Endothelial cell of umbilical vein (primary cell): Measurements from ENCODE around the gene CTDSPL. TPM values are rescaled to one million over a fixed set of nuclear protein-coding genes. Genes with fewer than 3 reads are reported as not detected.

Experiments
- BruUV-seq: library from RNA; stranded (reverse); fragments of 400-500 nt; replicated peaks from 2 replicates; lab custom pipeline; 2021; lab: Mats Ljungman, UMichigan
- CTCF ChIA-PET: fragments of 300-600, 350-600 bp; sonication (Branson Sonifier 250); formaldehyde crosslinking; loops from one replicate; lab custom pipeline; 2021; ENCODE audit warnings: antibody characterized with exemption, inconsistent platforms; lab: Charles Lee
- POLR2A ChIA-PET: fragments of 300-600, 350-600 bp; sonication (Branson Sonifier 250); formaldehyde crosslinking; loops from one replicate; lab custom pipeline; 2021; ENCODE audit warnings: antibody characterized with exemption, inconsistent platforms; lab: Charles Lee
- DNase-seq: peaks from one replicate; pipeline ENCODE4 v3.0.0-alpha.2; 2011; ENCODE audit warnings: low read depth, low spot score
- FAIRE-seq: peaks from 2 replicates; lab custom pipeline; 2011; peaks lifted over from hg19 to GRCh38; lab: Jason Lieb, UNC
- H2AFZ ChIP-seq: 2 replicates; pipeline ENCODE4 v1.6.0; 2012; ENCODE audit warnings: low read depth, low read length, control low read depth, inconsistent platforms
- H3K27ac ChIP-seq: 2 replicates; pipeline ENCODE4 v1.5.1; 2011; ENCODE audit warnings: low read depth, mild to moderate bottlenecking, control low read depth, low read length, moderate library complexity; ENCODE audit not compliant: insufficient read depth
- H3K27me3 ChIP-seq, 2 experiments: 2 replicates each; pipeline versions ENCODE4 v1.6.0 to v1.6.1; 2011; ENCODE audit warnings: low read length in 2 of 2, mixed read lengths in 1 of 2; ENCODE audit not compliant: control insufficient read depth in 2 of 2, insufficient read depth in 2 of 2
- H3K36me3 ChIP-seq, 2 experiments: 2 replicates in 1 of 2; 3 replicates in 1 of 2; pipeline ENCODE4 v1.5.1; 2011; ENCODE audit warnings: low read length in 2 of 2, mild to moderate bottlenecking in 1 of 2, moderate library complexity in 1 of 2; ENCODE audit not compliant: control insufficient read depth in 2 of 2, insufficient read depth in 2 of 2; ENCODE audit errors: extremely low read depth in 1 of 2
- H3K4me1 ChIP-seq: 3 replicates; pipeline ENCODE4 v1.5.1; 2011; ENCODE audit warnings: mild to moderate bottlenecking, low read length; ENCODE audit not compliant: control insufficient read depth, insufficient read depth; ENCODE audit errors: extremely low read depth
- H3K4me2 ChIP-seq: 2 replicates; pipeline ENCODE4 v1.6.1; 2011; ENCODE audit warnings: low read length, control low read depth, mixed read lengths; ENCODE audit not compliant: insufficient read depth
- H3K4me3 ChIP-seq, 3 experiments: fragments of 200-600 bp in 1 of 3; sonication (generic), shearing (Covaris generic) in 1 of 3; replicated peaks in 1 of 3; 2 replicates each; pipeline ENCODE4 v1.5.1; 2011 to 2016; ENCODE audit warnings: control low read depth in 3 of 3, low read length in 3 of 3, mild to moderate bottlenecking in 2 of 3, inconsistent platforms in 1 of 3, low read depth in 1 of 3, moderate library complexity in 1 of 3; ENCODE audit not compliant: insufficient read depth in 1 of 3
- H3K79me2 ChIP-seq: 2 replicates; pipeline ENCODE4 v1.6.0; 2012; ENCODE audit warnings: low read length, inconsistent platforms; ENCODE audit not compliant: control insufficient read depth, insufficient read depth
- H3K9ac ChIP-seq: replicated peaks from 2 replicates; pipeline ENCODE3; 2011; ENCODE audit warnings: low read length, control low read depth; ENCODE audit not compliant: insufficient read depth; ENCODE audit errors: extremely low read depth
- H3K9me1 ChIP-seq: replicated peaks from 3 replicates; pipeline ENCODE4 v1.6.0; 2011; ENCODE audit warnings: mild to moderate bottlenecking, low read length; ENCODE audit not compliant: control insufficient read depth, insufficient read depth; ENCODE audit errors: extremely low read depth
- H3K9me3 ChIP-seq: replicated peaks from 2 replicates; pipeline ENCODE4 v1.5.1; 2012; ENCODE audit warnings: low read length, inconsistent platforms; ENCODE audit not compliant: control insufficient read depth, insufficient read depth
- H4K20me1 ChIP-seq: replicated peaks from 2 replicates; pipeline ENCODE3; 2011; ENCODE audit warnings: mild to moderate bottlenecking, low read length; ENCODE audit not compliant: control insufficient read depth, insufficient read depth; ENCODE audit errors: extremely low read depth
- EZH2 ChIP-seq: IDR thresholded peaks from 2 replicates; pipeline ENCODE4 v1.6.1; 2012; ENCODE audit warnings: borderline replicate concordance, low read depth, mild to moderate bottlenecking, moderate library complexity, low read length, inconsistent platforms; ENCODE audit not compliant: severe bottlenecking
- FOS ChIP-seq: IDR thresholded peaks from 2 replicates; pipeline ENCODE4 v1.6.1; 2011; ENCODE audit warnings: mild to moderate bottlenecking, low read length, moderate library complexity, borderline replicate concordance; ENCODE audit not compliant: insufficient read depth
- GATA2 ChIP-seq: IDR thresholded peaks from 2 replicates; pipeline ENCODE4 v1.7.0; 2011; ENCODE audit warnings: low read depth, mild to moderate bottlenecking, moderate library complexity, mixed read lengths, low read length; ENCODE audit not compliant: insufficient read length, insufficient read depth
- JUN ChIP-seq: IDR thresholded peaks from 2 replicates; pipeline ENCODE4 v1.6.1; 2011; ENCODE audit warnings: borderline replicate concordance, low read depth; ENCODE audit not compliant: insufficient read length, insufficient read depth
- MYC ChIP-seq: IDR thresholded peaks from one replicate; pipeline ENCODE4 v1.6.1; 2011; ENCODE audit warnings: mild to moderate bottlenecking, low read depth, low read length
- POLR2A ChIP-seq: IDR thresholded peaks from 2 replicates; pipeline ENCODE4 v1.6.1; 2012; ENCODE audit warnings: low read depth, mild to moderate bottlenecking, control low read depth, low read length
- POLR2AphosphoS5 ChIP-seq: IDR thresholded peaks from 2 replicates; pipeline ENCODE4 v1.6.1; 2012; ENCODE audit warnings: low read depth, mild to moderate bottlenecking, control low read depth, low read length, moderate library complexity; ENCODE audit not compliant: insufficient read depth
- dilution Hi-C: fragments of 300-500 bp; cut with MboI; formaldehyde crosslinking; loops from one replicate; pipeline ENCODE4 v1.15.0; 2019; ENCODE audit warnings: low sequenced_read_pairs; ENCODE audit not compliant: extremely low pct_ligation_motif_present
- intact Hi-C: fragments of 100-400 bp; cut with micrococcal nuclease; formaldehyde crosslinking; loops from one replicate; pipeline ENCODE4 v1.10.0; 2022
- polyA plus RNA-seq, 4 experiments: library from polyadenylated mRNA; depleted of rRNA in 3 of 4; stranded (reverse) in 3 of 4; unstranded in 1 of 4; fragments of >200 nt; gene quantifications; 2 replicates each; pipeline versions ENCODE4 v1.2.1 to v1.2.3, GENCODE V29; 2011 to 2012; ENCODE audit warnings: missing spikeins in 1 of 4
- total RNA-seq: library from RNA; stranded (reverse); gene quantifications from 2 replicates; pipeline ENCODE4 v1.2.3, GENCODE V29; 2021
- TF ChIP-seq, protein P1 (sequence below): IDR thresholded peaks from 2 replicates; pipeline ENCODE4 v1.6.1; 2011; ENCODE audit not compliant: insufficient read depth, insufficient read length
- TF ChIP-seq, protein P2 (sequence below), 2 donors: IDR thresholded peaks; 1 replicate in 1 of 2; 2 replicates in 1 of 2; pipeline ENCODE4 v1.5.1; 2011; ENCODE audit warnings: low read length in 2 of 2, mild to moderate bottlenecking in 2 of 2, moderate library complexity in 2 of 2, control low read depth in 1 of 2, inconsistent platforms in 1 of 2, low read depth in 1 of 2; ENCODE audit not compliant: insufficient read depth in 1 of 2; ENCODE audit errors: extremely low read depth in 1 of 2

Gene CTDSPL
- total and polyA plus RNA-seq, 2 donors (not counting 3 experiments of a cell fraction or from before 2014, with no cell fraction given): 30.1 to 43.2 TPM

DNA sequence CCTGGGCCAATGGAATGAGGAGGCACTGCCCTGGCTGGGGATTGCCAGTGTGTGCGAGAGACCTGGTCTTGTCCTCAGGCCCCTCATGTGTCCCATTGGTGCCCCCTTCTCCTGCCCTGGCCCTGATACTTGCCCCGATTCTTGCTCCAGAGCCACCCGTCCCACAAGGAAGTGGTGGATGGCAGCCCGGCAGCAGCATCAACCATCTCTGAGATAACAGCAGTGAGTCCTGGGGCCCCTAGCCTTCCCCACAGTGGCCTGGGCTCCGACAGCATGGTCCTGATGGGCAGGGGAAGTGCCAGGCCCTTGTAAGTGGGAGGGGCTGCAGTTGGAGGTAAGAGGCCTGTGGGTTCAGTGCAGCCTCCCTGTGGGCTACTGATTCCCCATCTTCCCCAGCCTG, 144.4 kb downstream of the CTDSPL start:
- no peak for TF ChIP-seq JUN
- no peak for TF ChIP-seq POLR2A
- no TSS peak for BruUV-seq
- peaks cover 0 to 14% of the 10 kb centered on the region in 2 experiments for H3K36me3 ChIP-seq
- no peaks in the 10 kb centered on the region for H3K9me1 ChIP-seq
- dilution Hi-C loops (no loop called here), intact Hi-C loops (no loop called here)
- CTCF ChIA-PET: interaction anchor here (2.1 kb wide), 1 partner anchor 32 kb away, joined by 7 read pairs; no protein-coding TSS in a partner anchor
- DNase-seq: no peak
- H3K9me3 ChIP-seq: no peaks in the 10 kb centered on the region
- H3K4me2 ChIP-seq: no peak overlapping the region
- H2AFZ ChIP-seq: no peak overlapping the region
- no peak overlapping the region for H3K9ac ChIP-seq
- H4K20me1 ChIP-seq: no peaks in the 10 kb centered on the region
- FAIRE-seq: no peak
- H3K27me3 ChIP-seq: no peaks in the 10 kb centered on the region
- no peak overlapping the region for H3K4me3 ChIP-seq
- H3K4me1 ChIP-seq: no peaks in the 10 kb centered on the region
- POLR2A ChIA-PET: no interaction called here
- no peak overlapping the region for H3K27ac ChIP-seq
- H3K79me2 ChIP-seq: no peaks in the 10 kb centered on the region

DNA sequence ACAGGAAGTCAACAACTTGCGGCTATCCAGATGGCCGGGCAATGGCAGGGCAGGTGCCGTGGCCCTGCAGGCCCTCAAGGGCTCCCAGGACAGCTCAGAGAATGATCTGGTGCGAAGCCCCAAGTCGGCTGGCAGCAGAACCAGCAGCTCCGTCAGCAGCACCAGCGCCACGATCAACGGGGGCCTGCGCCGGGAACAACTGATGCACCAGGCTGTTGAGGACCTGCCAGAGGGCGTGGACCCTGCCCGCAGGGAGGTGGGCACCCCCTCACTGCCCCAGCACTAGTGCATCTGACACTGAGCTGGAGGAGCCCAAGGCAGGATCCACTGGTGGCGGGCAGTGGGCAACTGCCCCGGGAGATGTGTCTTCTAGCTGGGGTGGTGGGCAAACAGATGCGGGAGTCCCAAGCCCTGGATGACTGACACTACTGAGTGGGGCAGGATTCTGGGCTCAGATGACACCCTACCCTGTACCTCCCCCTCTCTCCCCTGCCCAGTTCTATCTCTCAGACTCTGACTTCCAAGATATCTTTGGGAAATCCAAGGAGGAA, 144.8 kb downstream of the CTDSPL start:
- DNase-seq (no peak), FAIRE-seq (no peak)
- POLR2A ChIA-PET: no interaction called here
- intact Hi-C loops (no loop called here), dilution Hi-C loops (no loop called here)
- H3K9me1 ChIP-seq: no peaks in the 10 kb centered on the region
- no peaks in the 10 kb centered on the region for H3K4me1 ChIP-seq
- H3K27me3 ChIP-seq: no peaks in the 10 kb centered on the region
- H3K4me3 ChIP-seq: no peak overlapping the region
- no peaks in the 10 kb centered on the region for H3K9me3 ChIP-seq
- no peaks in the 10 kb centered on the region for H3K79me2 ChIP-seq
- no TSS peak for BruUV-seq
- H3K4me2 ChIP-seq: no peak overlapping the region
- H4K20me1 ChIP-seq: no peaks in the 10 kb centered on the region
- no peak overlapping the region for H3K9ac ChIP-seq
- TF ChIP-seq GATA2 (no peak), JUN (no peak), EZH2 (no peak), POLR2AphosphoS5 (no peak), FOS (no peak), MYC (no peak), POLR2A (no peak)
- TF ChIP-seq, protein P1, sequence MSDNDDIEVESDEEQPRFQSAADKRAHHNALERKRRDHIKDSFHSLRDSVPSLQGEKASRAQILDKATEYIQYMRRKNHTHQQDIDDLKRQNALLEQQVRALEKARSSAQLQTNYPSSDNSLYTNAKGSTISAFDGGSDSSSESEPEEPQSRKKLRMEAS: no peak
- TF ChIP-seq, protein P2, sequence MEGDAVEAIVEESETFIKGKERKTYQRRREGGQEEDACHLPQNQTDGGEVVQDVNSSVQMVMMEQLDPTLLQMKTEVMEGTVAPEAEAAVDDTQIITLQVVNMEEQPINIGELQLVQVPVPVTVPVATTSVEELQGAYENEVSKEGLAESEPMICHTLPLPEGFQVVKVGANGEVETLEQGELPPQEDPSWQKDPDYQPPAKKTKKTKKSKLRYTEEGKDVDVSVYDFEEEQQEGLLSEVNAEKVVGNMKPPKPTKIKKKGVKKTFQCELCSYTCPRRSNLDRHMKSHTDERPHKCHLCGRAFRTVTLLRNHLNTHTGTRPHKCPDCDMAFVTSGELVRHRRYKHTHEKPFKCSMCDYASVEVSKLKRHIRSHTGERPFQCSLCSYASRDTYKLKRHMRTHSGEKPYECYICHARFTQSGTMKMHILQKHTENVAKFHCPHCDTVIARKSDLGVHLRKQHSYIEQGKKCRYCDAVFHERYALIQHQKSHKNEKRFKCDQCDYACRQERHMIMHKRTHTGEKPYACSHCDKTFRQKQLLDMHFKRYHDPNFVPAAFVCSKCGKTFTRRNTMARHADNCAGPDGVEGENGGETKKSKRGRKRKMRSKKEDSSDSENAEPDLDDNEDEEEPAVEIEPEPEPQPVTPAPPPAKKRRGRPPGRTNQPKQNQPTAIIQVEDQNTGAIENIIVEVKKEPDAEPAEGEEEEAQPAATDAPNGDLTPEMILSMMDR (IDR thresholded peaks at IDR 0.05; ENCODE audit: extremely low read depth in 1 of 2, insufficient read depth in 1 of 2, low read depth in 1 of 2, low read length in 2 of 2): no peak
- H2AFZ ChIP-seq: no peak overlapping the region
- peaks cover 0 to 14% of the 10 kb centered on the region in 2 experiments for H3K36me3 ChIP-seq
- H3K27ac ChIP-seq: no peak overlapping the region
- CTCF ChIA-PET: interaction anchor here (1.0 to 2.1 kb wide), 3 partner anchors 32 to 656 kb away, joined by 3 to 7 read pairs (median 3); no protein-coding TSS in a partner anchor
